ENCODE results near the gene OR51B4.
"Not testable (repeated sequence)": the region's sequence is repeated elsewhere in the genome, so short reads cannot be mapped to it uniquely, and the experiment has no call there.

The OR51B4 gene

GRCh38 chr11:5301846-5302245, at the start of gene OR51B4:
Gene OR51B4 (minus strand): TSS chr11:5301946. CDS start chr11:5301946, 0 bp downstream.
- DNase-seq, result no peak

DNA sequence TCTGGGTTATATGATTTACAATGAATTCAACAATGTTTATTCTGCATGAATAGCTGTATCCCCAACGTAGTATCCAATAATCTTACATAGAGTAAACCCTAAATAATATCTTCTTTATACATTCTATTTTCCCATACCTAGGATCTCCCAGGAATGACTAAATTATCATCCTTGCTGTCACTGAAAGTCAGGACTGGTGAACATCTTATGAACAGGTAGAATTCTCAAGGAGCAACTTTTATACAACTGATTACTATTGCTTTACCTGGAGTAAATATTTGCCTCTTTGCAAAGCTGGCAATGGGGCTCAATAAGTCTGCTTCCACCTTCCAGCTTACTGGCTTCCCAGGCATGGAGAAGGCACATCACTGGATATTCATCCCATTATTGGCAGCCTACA, 49.5 kb upstream of the OR51B4 start, which contains the start of gene OR51B6:
OR51B6 (plus strand) TSS at position 301 of the 400 bp plus-strand sequence; CDS start at position 301, 0 bp downstream.
- DNase-seq, result no peak

DNA sequence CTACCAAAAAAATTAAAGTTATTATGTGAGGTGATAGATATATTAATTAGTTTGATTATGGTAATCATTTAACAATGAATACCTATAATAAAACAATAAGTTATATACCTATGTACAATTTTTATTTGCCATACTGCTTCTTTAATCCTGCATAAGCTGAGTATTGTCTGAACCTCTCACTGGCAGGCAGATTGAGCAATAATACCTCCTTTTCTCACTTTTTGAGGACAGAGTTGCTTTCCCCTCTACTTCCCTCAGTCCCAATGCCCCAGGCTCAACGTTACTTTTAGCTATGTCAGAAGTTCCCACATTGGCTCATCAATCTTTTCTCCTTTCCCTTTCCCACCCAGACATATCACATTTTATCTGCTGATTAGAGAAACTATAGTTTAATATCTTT, 47.8 kb upstream of the OR51B4 start:
- DNase-seq, result no peak

DNA sequence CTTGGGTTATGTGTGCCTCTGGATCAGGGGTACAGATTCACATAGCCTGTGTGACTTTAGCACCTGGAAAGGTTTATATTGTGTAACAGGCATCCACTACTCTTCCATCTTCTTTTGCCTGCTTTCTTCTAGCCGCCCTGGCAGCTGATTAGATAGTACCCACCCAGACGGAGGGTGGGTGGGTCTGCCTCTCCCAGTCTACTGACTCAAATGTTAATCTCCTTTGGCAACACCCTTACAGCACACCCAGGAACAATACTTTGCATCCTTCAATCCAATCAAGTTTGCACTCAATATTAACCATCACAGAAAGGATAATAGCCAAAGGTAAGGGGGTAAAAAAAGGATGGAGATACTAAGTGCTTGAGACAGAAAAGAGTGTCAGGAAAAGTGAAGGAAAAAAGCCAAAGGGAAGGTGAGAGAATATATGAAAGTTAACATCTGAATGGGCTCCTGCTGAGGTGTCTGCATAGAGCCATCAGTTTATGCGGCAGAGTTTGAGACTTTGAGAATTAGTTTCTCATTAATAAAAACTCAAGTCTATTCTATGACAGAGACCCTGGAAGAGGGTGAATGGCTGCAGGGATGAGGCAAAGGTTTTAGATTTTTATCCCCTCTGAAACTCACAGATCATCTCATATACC, 46.9 kb upstream of the OR51B4 start:
- no peak for DNase-seq

DNA sequence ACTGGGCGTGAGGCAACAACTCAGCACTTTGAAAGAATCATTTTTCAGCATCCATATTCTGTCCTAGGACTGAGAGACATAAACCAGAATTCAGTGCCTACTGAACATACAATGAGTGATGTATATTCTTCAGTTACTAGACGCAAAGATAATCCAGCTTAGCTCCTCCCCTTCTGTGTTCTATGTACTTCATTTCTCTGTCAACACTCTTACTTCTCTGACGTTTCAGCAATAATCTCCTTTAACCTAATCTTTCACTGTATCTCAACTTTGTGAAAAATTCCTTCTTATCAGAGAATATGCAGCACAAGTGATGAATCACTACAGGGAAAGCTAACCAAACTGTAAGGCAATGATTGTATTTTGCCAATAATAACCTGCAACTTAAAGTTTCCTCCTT, 44.1 kb upstream of the OR51B4 start:
- DNase-seq, result no peak

- no peak for DNase-seq
These were observed 42.0 kb upstream of the OR51B4 start, which contains the start of gene OR51B5 for GRCh38 chr11:5343474-5344335. Gene OR51B5 (minus strand): TSS chr11:5343524. CDS start chr11:5343524, 0 bp downstream.

DNA sequence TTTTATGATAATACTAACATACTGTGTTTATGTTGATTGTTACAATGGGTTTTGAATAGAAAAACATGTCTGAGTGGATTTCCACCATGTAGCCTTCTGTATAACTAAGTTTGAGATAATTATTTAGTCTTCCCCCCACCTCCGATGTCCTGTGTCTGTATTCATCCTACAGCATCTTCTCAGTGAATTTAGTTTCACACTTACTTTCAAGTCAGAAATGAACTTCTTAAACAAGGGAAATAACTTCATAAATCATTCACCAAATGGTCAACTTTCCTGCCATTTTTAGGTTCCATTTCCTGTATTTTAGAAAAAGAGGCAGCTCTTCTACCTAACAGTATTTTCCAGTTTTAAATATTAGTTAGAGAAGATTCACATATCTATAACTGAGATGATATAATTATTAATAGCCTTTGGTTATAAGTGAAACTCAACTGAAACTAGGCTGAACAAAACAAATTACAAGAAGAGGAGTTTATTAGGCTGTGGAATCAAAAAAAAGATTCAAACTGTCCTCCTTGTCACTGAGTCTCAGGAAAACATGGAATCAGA, 38.1 kb upstream of the OR51B4 start:
- DNase-seq, result no peak

GRCh38 chr11:5337253-5337652, 35.5 kb upstream of the OR51B4 start:
- DNase-seq, result not testable (repeated sequence)

GRCh38 chr11:5336331-5336730, 34.6 kb upstream of the OR51B4 start:
- DNase-seq, result no peak

DNA sequence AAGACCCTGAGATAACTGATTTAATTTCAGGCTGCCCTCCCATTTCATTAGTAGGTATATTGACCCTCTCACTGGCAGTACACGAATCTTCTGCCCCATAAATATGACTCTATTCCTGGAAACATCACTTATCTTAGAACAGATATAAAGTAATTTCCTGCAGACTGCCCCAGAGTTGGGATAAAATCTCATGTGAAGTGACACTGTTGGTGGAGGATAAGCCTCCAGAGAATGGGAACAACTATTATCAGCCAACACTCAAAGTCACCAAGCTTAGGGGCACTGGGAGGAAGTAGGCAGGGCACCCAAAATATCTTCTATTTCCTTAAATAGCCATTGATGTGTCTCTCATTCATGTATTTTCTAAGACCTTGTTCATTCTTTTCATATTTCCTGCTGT, 33.4 kb upstream of the OR51B4 start:
- no peak for DNase-seq

- no peak for DNase-seq
These were observed 22.5 kb upstream of the OR51B4 start, which contains the start of gene OR51B2 for GRCh38 chr11:5324197-5324596. Gene OR51B2 (minus strand): TSS chr11:5324297. CDS start chr11:5324297, 0 bp downstream.

DNA sequence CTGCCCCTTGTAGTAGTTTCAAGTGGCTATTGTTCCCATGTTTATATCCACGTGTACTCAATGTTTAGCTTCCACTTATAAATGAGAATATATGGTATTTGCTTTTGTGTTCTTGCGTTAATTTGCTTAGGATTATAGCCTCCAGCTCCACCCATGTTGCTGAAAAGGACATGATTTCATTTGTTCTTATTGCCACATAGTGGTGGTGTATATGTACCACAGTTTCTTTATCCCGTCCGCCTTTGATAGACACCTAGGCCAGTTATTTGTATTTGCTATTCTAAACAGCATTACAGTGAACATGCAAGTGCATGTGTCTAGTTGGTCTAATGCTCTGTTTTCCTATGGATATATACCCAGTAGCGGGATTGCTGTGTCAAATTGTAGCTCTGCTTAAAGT, 15.5 kb upstream of the OR51B4 start:
- DNase-seq, result no peak

GRCh38 chr11:5313326-5314023, 11.7 kb upstream of the OR51B4 start:
- not testable (repeated sequence) for DNase-seq

DNA sequence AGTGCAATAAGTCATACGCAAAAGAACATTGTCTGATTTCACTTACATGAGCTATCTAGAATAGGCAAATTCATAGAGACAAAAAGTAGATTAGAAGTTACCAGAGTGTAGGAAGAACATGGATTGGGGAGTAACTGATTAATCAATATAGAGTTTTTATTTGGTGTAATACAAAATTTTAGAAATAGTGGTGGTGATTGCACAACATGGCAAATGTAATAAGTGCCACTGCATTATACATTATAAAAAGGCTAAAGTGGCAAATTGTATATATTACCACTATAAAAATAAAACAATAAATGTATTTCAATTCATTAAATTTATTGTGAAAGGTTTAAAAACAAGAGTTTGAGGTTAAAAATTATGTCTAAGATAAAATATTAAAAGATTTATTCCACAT, 8.7 kb upstream of the OR51B4 start:
- DNase-seq, result no peak

DNA sequence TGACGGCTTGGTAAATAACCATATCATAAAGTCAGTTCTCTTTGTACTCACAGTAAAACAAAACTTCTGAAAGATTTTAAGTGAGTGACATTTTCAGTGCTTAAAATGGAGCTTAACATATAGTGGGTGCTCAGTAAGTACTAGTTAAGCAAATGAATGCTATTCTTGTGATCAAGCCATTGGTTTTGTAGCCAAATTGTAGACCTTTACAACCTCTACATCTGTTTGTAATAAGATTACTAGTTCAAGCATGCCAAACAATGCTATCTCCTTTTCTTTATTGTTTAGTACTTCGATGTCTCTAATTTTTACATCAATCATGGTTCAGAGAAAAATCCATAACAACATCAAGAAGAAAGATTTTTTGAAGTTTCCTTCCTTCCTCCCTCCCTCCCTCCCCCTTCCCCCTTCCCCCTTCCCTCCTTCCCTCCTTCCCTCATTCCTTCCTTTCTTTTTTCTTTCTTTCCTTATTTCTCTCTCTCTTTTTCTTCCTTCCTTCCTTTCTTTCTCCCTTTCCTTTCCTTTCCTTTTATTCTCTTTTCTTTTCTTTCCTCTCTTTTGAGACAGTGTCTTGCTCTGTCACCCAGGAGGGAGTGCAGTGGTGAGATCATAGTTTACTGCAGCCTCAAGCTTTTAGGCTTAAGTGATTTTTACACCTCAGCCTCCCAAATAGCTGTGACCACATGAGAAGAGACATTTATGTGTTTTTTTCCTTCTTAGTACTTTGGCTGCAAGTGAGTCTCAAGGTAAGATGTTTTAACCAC, 5.7 kb upstream of the OR51B4 start:
- no peak for DNase-seq

DNA sequence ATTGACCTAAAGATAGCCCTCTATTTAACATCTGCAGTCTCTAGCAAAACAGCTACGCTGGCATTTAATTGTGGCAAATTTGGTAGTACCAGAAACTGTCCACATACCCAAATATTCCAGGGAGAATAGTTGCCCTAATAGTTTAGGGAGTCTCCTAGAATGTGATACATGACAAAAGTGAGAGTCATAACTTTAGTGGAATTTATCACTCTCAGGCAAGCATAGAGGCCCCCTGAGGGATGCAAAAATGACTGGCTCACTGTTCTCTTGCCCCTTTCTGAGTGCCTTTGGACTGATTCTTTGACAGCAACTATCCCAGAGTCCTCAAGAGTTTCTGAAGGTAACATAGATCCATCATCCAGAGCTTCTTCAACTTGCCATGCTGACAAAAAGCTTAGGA, 2.3 kb upstream of the OR51B4 start:
- DNase-seq, result no peak

GRCh38 chr11:5303626-5304025, 1.9 kb upstream of the OR51B4 start:
- no peak for DNase-seq

GRCh38 chr11:5300251-5300650, 1.5 kb downstream of the OR51B4 start:
- DNase-seq, result no peak

DNA sequence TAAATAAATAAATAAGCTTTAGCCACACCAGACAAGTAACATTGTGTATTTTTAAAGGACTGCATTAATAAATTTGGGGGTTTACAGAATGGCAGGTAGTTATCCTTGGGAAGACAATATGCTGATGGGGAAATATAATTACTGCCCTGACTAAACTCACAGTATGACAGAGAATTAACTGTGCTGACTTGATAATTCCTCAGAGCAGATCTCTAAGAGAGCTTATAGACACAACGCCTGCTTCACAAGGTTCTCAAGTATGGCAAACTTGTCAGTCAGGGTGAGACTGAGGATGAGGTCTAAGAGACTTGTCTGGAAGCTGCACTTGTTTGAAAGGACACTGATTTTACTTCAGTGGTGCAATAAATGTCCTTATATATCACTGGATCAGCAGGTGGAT, 3.3 kb downstream of the OR51B4 start:
- DNase-seq, result no peak

GRCh38 chr11:5297721-5298323, 3.9 kb downstream of the OR51B4 start:
- no peak for DNase-seq

DNA sequence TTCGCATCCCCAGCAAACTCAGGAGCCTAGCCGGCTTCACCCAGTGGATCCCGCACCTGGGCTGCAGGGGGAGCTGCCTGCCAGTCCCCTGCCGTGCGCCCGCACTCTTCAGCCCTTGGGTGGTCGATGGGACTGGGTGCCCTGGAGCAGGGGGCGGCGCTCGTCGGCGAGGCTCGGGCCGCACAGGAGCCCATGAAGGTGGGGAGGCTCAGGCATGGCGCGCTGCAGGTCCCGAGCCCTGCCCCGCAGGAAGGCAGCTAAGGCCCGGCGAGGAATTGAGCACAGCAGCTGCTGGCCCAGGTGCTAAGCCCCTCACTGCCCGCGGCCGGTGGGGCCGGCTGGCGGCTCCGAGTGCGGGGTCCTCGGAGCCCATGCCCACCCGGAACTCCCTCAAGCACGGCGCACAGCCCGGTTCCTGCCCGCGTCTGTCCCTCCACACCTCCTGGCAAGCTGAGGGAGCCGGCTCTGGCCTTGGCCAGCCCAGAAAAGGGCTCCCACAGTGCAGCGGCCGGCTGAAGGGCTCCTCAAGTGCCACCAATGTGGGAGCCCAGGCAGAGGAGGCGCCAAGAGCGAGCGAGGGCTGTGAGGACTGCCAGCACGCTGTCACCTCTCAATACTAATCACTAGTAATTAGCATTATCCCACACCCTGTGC, 7.3 kb downstream of the OR51B4 start:
- not testable (repeated sequence) for DNase-seq
